ENCODE measurements around the gene HSF2.

The HSF2 gene

GRCh38 chr6:122385857-122386612 is 13.4 kb upstream of the HSF2 start:
- ATAC-seq (replicated peaks) (no peak), DNase-seq (no peak)
- no peaks in the 10 kb centered on the region for H3K4me1 Mint-ChIP-seq
- no peaks in the 10 kb centered on the region for H3K36me3 Mint-ChIP-seq
- H3K9me3 Mint-ChIP-seq: no peaks in the 10 kb centered on the region
- H3K27ac Mint-ChIP-seq: no peak overlapping the region
- no peak overlapping the region for H3K4me3 Mint-ChIP-seq
- H3K27me3 Mint-ChIP-seq: peaks cover 11 to 18% of the 10 kb centered on the region in 2 donors

GRCh38 chr6:122388945-122389344 is 10.5 kb upstream of the HSF2 start:
- H3K9me3 Mint-ChIP-seq: no peaks in the 10 kb centered on the region
- H3K27ac Mint-ChIP-seq: no peak overlapping the region
- H3K27me3 Mint-ChIP-seq: peaks cover 13 to 15% of the 10 kb centered on the region in 2 donors
- H3K4me3 Mint-ChIP-seq: no peak overlapping the region
- DNase-seq: no peak
- H3K4me1 Mint-ChIP-seq: no peaks in the 10 kb centered on the region
- H3K36me3 Mint-ChIP-seq: no peaks in the 10 kb centered on the region
- no peak for ATAC-seq (replicated peaks)

- DNase-seq (no peak), ATAC-seq (replicated peaks) (no peak)
- H3K9me3 Mint-ChIP-seq: no peaks in the 10 kb centered on the region
- H3K4me3 Mint-ChIP-seq: no peak overlapping the region
- H3K4me1 Mint-ChIP-seq: no peaks in the 10 kb centered on the region
- no peaks in the 10 kb centered on the region for H3K36me3 Mint-ChIP-seq
- peaks cover 15 to 16% of the 10 kb centered on the region in 2 donors for H3K27me3 Mint-ChIP-seq
- H3K27ac Mint-ChIP-seq: no peak overlapping the region
These were observed 9.6 kb upstream of the HSF2 start for GRCh38 chr6:122389704-122390372.

GRCh38 chr6:122392564-122393350 is 6.7 kb upstream of the HSF2 start:
- Mint-ChIP-seq H3K4me3 (no peak overlapping the region), H3K27ac (no peak overlapping the region), H3K9me3 (no peaks in the 10 kb centered on the region), H3K36me3 (no peaks in the 10 kb centered on the region), H3K27me3 (peaks cover 11% of the 10 kb centered on the region in 2 donors), H3K4me1 (no peaks in the 10 kb centered on the region)
- DNase-seq (no peak), ATAC-seq (replicated peaks) (no peak)

GRCh38 chr6:122393351-122393896 is 6.0 kb upstream of the HSF2 start:
- Mint-ChIP-seq H3K4me3 (no peak overlapping the region), H3K27ac (no peak overlapping the region), H3K27me3 (peaks cover 10 to 11% of the 10 kb centered on the region in 2 donors), H3K36me3 (no peaks in the 10 kb centered on the region), H3K9me3 (no peaks in the 10 kb centered on the region), H3K4me1 (no peaks in the 10 kb centered on the region)
- DNase-seq (no peak), ATAC-seq (replicated peaks) (no peak)

- no peak overlapping the region for H3K4me3 Mint-ChIP-seq
- H3K36me3 Mint-ChIP-seq: no peaks in the 10 kb centered on the region
- no peak for DNase-seq
- ATAC-seq (replicated peaks): no peak
- H3K9me3 Mint-ChIP-seq: no peaks in the 10 kb centered on the region
- H3K27ac Mint-ChIP-seq: no peak overlapping the region
- peaks cover 10% of the 10 kb centered on the region in 2 donors for H3K27me3 Mint-ChIP-seq
- H3K4me1 Mint-ChIP-seq: no peaks in the 10 kb centered on the region
These were observed 5.4 kb upstream of the HSF2 start for GRCh38 chr6:122394016-122394415.

GRCh38 chr6:122399055-122399347 is 451 bp upstream of the HSF2 start:
- Mint-ChIP-seq H3K36me3 (peaks cover 0 to 3% of the 10 kb centered on the region in 2 donors), H3K27ac (peak overlapping the region; percentile 65), H3K9me3 (no peaks in the 10 kb centered on the region), H3K4me1 (peaks cover 7 to 11% of the 10 kb centered on the region in 2 donors), H3K27me3 (peaks cover 0 to 2% of the 10 kb centered on the region in 2 donors), H3K4me3 (peak overlapping the region; percentile 97 to 99)
- DNase-seq (no peak), ATAC-seq (replicated peaks) (no peak)

- peak in 1 of 2 donors; percentile 15 for ATAC-seq (replicated peaks)
- Mint-ChIP-seq H3K27me3 (no peaks in the 10 kb centered on the region), H3K4me1 (peaks cover 8 to 11% of the 10 kb centered on the region in 2 donors), H3K27ac (peak overlapping the region; percentile 97), H3K36me3 (peaks cover 0 to 5% of the 10 kb centered on the region in 2 donors), H3K9me3 (no peaks in the 10 kb centered on the region), H3K4me3 (peak overlapping the region; percentile 97 to 99)
- no peak for DNase-seq
These were observed 634 bp downstream of the HSF2 start for GRCh38 chr6:122400121-122400450.

- DNase-seq: no peak
- Mint-ChIP-seq H3K9me3 (no peaks in the 10 kb centered on the region), H3K4me1 (peaks cover 8 to 11% of the 10 kb centered on the region in 2 donors), H3K4me3 (peak overlapping the region; percentile 45 to 99), H3K36me3 (peaks cover 0 to 5% of the 10 kb centered on the region in 2 donors), H3K27me3 (no peaks in the 10 kb centered on the region), H3K27ac (no peak overlapping the region)
- ATAC-seq (replicated peaks): no peak
These were observed 1.1 kb downstream of the HSF2 start for GRCh38 chr6:122400462-122401089.

- H3K36me3 Mint-ChIP-seq: peaks cover 0 to 6% of the 10 kb centered on the region in 2 donors
- H3K4me1 Mint-ChIP-seq: peaks cover 10 to 14% of the 10 kb centered on the region in 2 donors
- ATAC-seq (replicated peaks) (no peak), DNase-seq (no peak)
- no peak overlapping the region for H3K27ac Mint-ChIP-seq
- H3K9me3 Mint-ChIP-seq: no peaks in the 10 kb centered on the region
- peak overlapping the region; percentile 44 to 45 for H3K4me3 Mint-ChIP-seq
- H3K27me3 Mint-ChIP-seq: no peaks in the 10 kb centered on the region
These were observed 1.7 kb downstream of the HSF2 start for GRCh38 chr6:122401104-122401503.

GRCh38 chr6:122404444-122404843 is 5.0 kb downstream of the HSF2 start:
- no peak overlapping the region for H3K4me3 Mint-ChIP-seq
- H3K27ac Mint-ChIP-seq: no peak overlapping the region
- DNase-seq (no peak), ATAC-seq (replicated peaks) (no peak)
- H3K36me3 Mint-ChIP-seq: peaks cover 6 to 15% of the 10 kb centered on the region in 2 donors
- H3K9me3 Mint-ChIP-seq: no peaks in the 10 kb centered on the region
- H3K27me3 Mint-ChIP-seq: no peaks in the 10 kb centered on the region
- peaks cover 18 to 28% of the 10 kb centered on the region in 2 donors for H3K4me1 Mint-ChIP-seq

GRCh38 chr6:122405417-122405816 is 6.0 kb downstream of the HSF2 start:
- Mint-ChIP-seq H3K4me1 (peaks cover 18 to 34% of the 10 kb centered on the region in 2 donors), H3K4me3 (no peak overlapping the region), H3K27me3 (no peaks in the 10 kb centered on the region), H3K9me3 (no peaks in the 10 kb centered on the region), H3K27ac (no peak overlapping the region), H3K36me3 (peaks cover 6 to 16% of the 10 kb centered on the region in 2 donors)
- no peak for DNase-seq
- ATAC-seq (replicated peaks): no peak

GRCh38 chr6:122406187-122406586 is 6.7 kb downstream of the HSF2 start:
- no peak overlapping the region for H3K4me3 Mint-ChIP-seq
- peaks cover 16 to 30% of the 10 kb centered on the region in 2 donors for H3K4me1 Mint-ChIP-seq
- H3K27ac Mint-ChIP-seq: no peak overlapping the region

GRCh38 chr6:122407712-122408111 is 8.3 kb downstream of the HSF2 start:
- Mint-ChIP-seq H3K9me3 (no peaks in the 10 kb centered on the region), H3K4me3 (no peak overlapping the region), H3K4me1 (peaks cover 18 to 29% of the 10 kb centered on the region in 2 donors), H3K36me3 (peaks cover 14 to 31% of the 10 kb centered on the region in 2 donors), H3K27ac (no peak overlapping the region), H3K27me3 (no peaks in the 10 kb centered on the region)
- DNase-seq: no peak
- ATAC-seq (replicated peaks): no peak

More at GRCh38 chr6:122406187-122406586, 6.7 kb downstream of the HSF2 start:
- DNase-seq (no peak), ATAC-seq (replicated peaks) (no peak)
- Mint-ChIP-seq H3K9me3 (no peaks in the 10 kb centered on the region), H3K36me3 (peaks cover 6 to 20% of the 10 kb centered on the region in 2 donors), H3K27me3 (no peaks in the 10 kb centered on the region)

Data from stimulated activated naive B cell treated with anti-CD40 and anti-IgM and Interleukin-4, amounts not matched to agents 10 μg/mL and 1 μg/mL and 100 μg/mL, for 72 hours (primary cell).